Neuron (in vitro differentiated cells): Measurements from ENCODE around the gene RDH14.

ENCODE experiments used
- H2AFZ ChIP-seq: one replicate; pipeline ENCODE4 v1.6.1; 2013; ENCODE audit warnings: low read depth, mild to moderate bottlenecking, inconsistent platforms, low read length, moderate library complexity
- H3K27me3 ChIP-seq: one replicate; pipeline ENCODE4 v1.6.1; 2013; ENCODE audit warnings: low read length; ENCODE audit not compliant: insufficient read depth
- H3K36me3 ChIP-seq: one replicate; pipeline ENCODE4 v1.6.1; 2013; ENCODE audit warnings: low read length; ENCODE audit not compliant: insufficient read depth
- H3K4me1 ChIP-seq: one replicate; pipeline ENCODE4 v1.6.1; 2013; ENCODE audit warnings: low read length; ENCODE audit not compliant: insufficient read depth
- H3K4me3 ChIP-seq: 2 replicates; pipeline ENCODE4 v1.5.1; 2013; ENCODE audit warnings: mild to moderate bottlenecking, low read length, moderate library complexity
- H3K9me3 ChIP-seq: one replicate; pipeline ENCODE4 v1.6.1; 2013; ENCODE audit warnings: low read length

RDH14 gene

DNA sequence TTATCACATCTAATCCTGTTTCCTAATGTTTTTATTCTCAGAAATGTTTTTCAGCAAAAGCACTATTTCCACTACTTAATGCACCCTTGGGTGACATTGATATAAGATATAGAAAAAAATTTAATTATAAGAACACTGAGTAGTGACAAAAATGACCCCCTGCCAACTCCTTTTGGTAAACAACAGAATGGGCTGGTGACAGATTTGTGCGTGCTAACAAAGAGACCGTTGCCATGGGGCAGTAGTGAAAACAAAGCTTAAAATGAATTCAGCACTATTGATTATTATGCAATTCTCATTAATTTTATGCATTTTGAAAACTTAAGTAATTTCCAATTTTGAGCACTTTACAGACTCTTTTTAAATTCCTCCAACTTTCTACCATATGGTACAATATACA, 33.1 kb downstream of the RDH14 start:
- H3K4me1 ChIP-seq: no peaks in the 10 kb centered on the region
- H3K9me3 ChIP-seq: no peaks in the 10 kb centered on the region
- no peak overlapping the region for H2AFZ ChIP-seq
- H3K27me3 ChIP-seq: peaks cover 13% of the 10 kb centered on the region
- H3K36me3 ChIP-seq: no peaks in the 10 kb centered on the region
- no peak overlapping the region for H3K4me3 ChIP-seq

GRCh38 chr2:18526429-18526828, 34.0 kb downstream of the RDH14 start:
- Histone ChIP-seq H3K4me1 (no peaks in the 10 kb centered on the region), H2AFZ (no peak overlapping the region), H3K9me3 (no peaks in the 10 kb centered on the region), H3K27me3 (peaks cover 21% of the 10 kb centered on the region), H3K4me3 (no peak overlapping the region), H3K36me3 (no peaks in the 10 kb centered on the region)

- peaks cover 19% of the 10 kb centered on the region for H3K27me3 ChIP-seq
- no peaks in the 10 kb centered on the region for H3K36me3 ChIP-seq
- H3K4me1 ChIP-seq: no peaks in the 10 kb centered on the region
- H2AFZ ChIP-seq: no peak overlapping the region
- no peak overlapping the region for H3K4me3 ChIP-seq
- H3K9me3 ChIP-seq: no peaks in the 10 kb centered on the region
Measured at GRCh38 chr2:18525852-18526251, 34.6 kb downstream of the RDH14 start.

GRCh38 chr2:18525236-18525635, 35.2 kb downstream of the RDH14 start:
- H3K4me1 ChIP-seq: no peaks in the 10 kb centered on the region
- no peak overlapping the region for H2AFZ ChIP-seq
- H3K4me3 ChIP-seq: no peak overlapping the region
- H3K36me3 ChIP-seq: no peaks in the 10 kb centered on the region
- peaks cover 13% of the 10 kb centered on the region for H3K27me3 ChIP-seq
- H3K9me3 ChIP-seq: no peaks in the 10 kb centered on the region

- Histone ChIP-seq H3K4me3 (no peak overlapping the region), H3K9me3 (no peaks in the 10 kb centered on the region), H3K36me3 (no peaks in the 10 kb centered on the region), H3K4me1 (no peaks in the 10 kb centered on the region), H3K27me3 (peaks cover 13% of the 10 kb centered on the region), H2AFZ (no peak overlapping the region)
Measured at GRCh38 chr2:18522484-18523146, 37.8 kb downstream of the RDH14 start.

DNA sequence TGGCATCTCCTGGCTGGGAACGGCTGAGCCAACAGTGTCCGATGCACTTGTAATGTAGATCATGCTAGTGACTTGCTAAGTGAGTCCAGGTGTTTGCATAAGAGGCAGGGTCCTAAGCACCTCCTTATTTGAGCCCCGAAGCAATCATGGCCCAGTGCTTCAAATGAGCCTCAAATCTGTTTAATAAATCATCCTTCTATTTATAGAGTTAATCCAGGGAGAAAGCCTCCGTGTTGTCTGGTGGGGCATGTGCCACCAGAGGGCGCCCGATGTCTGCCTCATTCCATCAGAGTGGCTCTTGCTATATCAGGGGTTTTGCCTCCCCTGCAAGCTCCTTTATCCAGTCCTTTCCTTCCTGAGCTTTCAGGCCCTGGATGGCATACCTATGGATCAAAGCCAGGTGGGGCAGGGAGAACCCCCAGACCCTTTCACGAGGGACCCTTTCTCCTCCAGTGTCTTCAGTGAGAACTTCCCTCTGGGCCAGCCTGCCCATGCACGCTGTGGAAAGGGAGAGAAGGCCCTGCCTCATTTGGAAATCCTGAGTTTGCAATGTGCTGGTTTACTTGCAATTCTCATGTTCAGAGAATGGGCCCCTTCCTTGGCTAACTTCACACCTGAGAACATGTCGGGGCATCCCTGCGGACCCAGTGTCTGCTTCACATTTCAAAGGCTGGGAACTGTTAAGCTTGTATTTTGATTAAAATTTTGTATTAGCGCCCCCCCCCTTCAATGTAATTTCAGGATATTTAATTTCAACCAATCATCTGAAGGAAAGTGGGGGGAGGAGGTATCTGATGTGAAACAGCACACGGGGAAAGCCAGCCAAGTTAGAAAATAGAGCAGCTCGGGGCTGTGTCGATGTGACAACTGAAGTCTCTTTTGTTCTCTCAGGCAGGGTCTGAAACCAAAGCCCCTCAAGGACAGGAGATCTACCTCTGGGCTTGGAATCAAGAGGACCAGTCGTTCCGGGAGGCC, 39.7 kb downstream of the RDH14 start:
- Histone ChIP-seq H2AFZ (no peak overlapping the region), H3K4me3 (no peak overlapping the region), H3K27me3 (peaks cover 14% of the 10 kb centered on the region), H3K4me1 (no peaks in the 10 kb centered on the region), H3K36me3 (no peaks in the 10 kb centered on the region), H3K9me3 (no peaks in the 10 kb centered on the region)

GRCh38 chr2:18519914-18520450, 40.5 kb downstream of the RDH14 start:
- Histone ChIP-seq H3K4me1 (no peaks in the 10 kb centered on the region), H3K27me3 (peaks cover 17% of the 10 kb centered on the region), H3K4me3 (no peak overlapping the region), H2AFZ (no peak overlapping the region), H3K36me3 (no peaks in the 10 kb centered on the region), H3K9me3 (no peaks in the 10 kb centered on the region)

DNA sequence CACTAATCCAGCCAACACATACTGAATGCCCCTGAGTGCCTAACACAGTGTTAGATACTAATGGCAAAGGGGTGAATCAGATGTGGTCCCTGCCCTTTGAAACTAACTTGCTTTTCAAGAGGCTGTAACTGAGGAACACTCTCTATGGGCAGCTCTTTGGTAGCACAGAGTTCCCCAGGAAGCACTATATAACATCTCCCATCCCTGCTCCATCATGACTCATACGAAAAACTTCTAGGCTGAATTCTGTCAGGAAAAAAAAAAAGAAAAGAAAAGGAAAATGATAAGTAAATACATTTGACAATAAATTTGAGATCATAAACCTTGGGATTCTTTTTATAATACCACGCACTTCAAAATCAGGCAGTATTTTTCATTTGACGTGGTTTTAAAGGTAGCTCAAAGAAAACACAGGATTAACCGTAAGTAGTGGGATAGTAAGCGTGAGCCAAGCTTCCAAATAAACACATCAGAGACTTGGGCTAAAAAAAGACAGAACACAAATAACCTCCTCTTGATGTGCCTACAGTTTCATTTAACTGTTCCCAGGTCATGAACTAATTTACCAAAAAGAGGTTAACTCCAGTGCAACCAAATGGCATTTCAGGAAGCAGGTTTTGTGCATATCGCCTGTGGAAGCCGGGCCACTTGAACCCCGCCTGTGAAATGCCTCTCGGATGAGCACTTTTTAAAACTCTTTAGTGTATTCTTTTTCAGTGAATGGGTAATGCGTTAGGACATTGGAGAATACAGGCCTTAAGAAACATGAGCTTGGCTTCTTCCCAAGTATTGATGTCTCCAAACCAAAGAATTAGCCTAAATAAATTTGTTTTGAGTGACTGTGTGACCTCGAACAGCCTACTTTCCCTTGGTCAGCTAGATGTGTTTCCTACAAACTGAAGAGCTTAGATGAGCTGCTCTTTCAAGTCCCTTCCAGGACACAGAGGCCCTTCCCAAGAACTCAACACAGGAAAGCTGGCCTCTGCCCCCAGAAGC, 42.0 kb downstream of the RDH14 start:
- H3K9me3 ChIP-seq: no peaks in the 10 kb centered on the region
- no peak overlapping the region for H2AFZ ChIP-seq
- H3K36me3 ChIP-seq: no peaks in the 10 kb centered on the region
- H3K27me3 ChIP-seq: peaks cover 17% of the 10 kb centered on the region
- no peaks in the 10 kb centered on the region for H3K4me1 ChIP-seq
- H3K4me3 ChIP-seq: no peak overlapping the region

GRCh38 chr2:18517386-18517785, 43.1 kb downstream of the RDH14 start:
- no peaks in the 10 kb centered on the region for H3K4me1 ChIP-seq
- peaks cover 17% of the 10 kb centered on the region for H3K27me3 ChIP-seq

DNA sequence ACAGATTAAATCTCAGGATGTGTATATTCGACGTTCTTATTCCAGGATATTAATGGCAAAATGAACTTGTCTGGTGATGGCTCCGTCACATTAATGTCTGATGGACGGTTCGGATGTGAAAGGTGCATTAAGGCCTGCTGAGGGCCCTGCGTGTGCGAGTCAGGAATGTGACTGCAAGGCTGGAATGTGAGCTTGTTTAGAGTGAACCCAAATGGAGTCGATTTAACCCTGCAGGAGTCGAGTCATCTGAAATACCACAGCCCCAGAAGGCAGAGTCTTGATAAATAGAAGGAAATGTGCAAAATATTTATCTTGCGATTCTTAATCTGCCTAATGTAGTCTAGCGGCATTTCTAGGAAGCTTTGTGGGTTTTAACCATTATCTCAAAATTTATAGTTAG, 44.3 kb downstream of the RDH14 start:
- peaks cover 8% of the 10 kb centered on the region for H3K27me3 ChIP-seq
- no peaks in the 10 kb centered on the region for H3K4me1 ChIP-seq
- no peaks in the 10 kb centered on the region for H3K36me3 ChIP-seq
- H3K9me3 ChIP-seq: no peaks in the 10 kb centered on the region
- H2AFZ ChIP-seq: no peak overlapping the region
- H3K4me3 ChIP-seq: no peak overlapping the region

More at GRCh38 chr2:18517386-18517785, 43.1 kb downstream of the RDH14 start:
- H3K9me3 ChIP-seq: no peaks in the 10 kb centered on the region
- H3K4me3 ChIP-seq: no peak overlapping the region
- H2AFZ ChIP-seq: no peak overlapping the region
- no peaks in the 10 kb centered on the region for H3K36me3 ChIP-seq

GRCh38 chr2:18514526-18515461, 45.7 kb downstream of the RDH14 start:
- no peak overlapping the region for H3K4me3 ChIP-seq
- no peaks in the 10 kb centered on the region for H3K36me3 ChIP-seq
- no peaks in the 10 kb centered on the region for H3K4me1 ChIP-seq
- no peaks in the 10 kb centered on the region for H3K9me3 ChIP-seq
- H2AFZ ChIP-seq: no peak overlapping the region
- H3K27me3 ChIP-seq: peaks cover 8% of the 10 kb centered on the region

DNA sequence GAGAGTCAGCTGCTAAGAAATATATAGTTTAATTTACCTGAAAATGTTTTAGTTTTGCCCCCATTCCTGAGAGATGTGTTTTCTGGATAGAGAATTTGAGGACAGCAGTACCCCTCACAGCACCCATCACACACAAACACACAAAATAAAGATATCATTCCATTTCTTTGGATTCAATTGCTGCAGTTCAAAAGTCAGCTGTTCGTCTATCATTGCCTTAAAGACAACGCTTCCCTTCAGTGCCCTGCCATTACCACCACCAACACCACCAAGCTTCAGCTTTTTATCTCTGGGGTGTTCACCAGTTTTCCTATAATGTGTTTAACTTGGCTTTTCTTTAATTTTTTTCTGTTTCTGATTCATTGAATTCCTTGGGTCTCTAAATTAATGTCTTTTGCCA, 49.7 kb downstream of the RDH14 start:
- Histone ChIP-seq H2AFZ (no peak overlapping the region), H3K27me3 (peaks cover 3% of the 10 kb centered on the region), H3K36me3 (no peaks in the 10 kb centered on the region)

More for the DNA sequence above, 49.7 kb downstream of the RDH14 start:
- no peaks in the 10 kb centered on the region for H3K4me1 ChIP-seq
- H3K9me3 ChIP-seq: no peaks in the 10 kb centered on the region
- H3K4me3 ChIP-seq: no peak overlapping the region
